Type B pancreatic cell (in vitro differentiated cells): Measurements from ENCODE around the gene RAB11A. TPM values are rescaled to one million over a fixed set of nuclear protein-coding genes. Genes with fewer than 3 reads are reported as not detected.

Source experiments
- DNase-seq: peaks from one replicate; pipeline ENCODE4 v3.0.0; 2021; ENCODE audit warnings: mixed read lengths; ENCODE audit not compliant: unreplicated experiment; ENCODE audit errors: extremely low spot score
- H3K27ac Mint-ChIP-seq: 2 replicates; pipeline ENCODE4 v1.8.0; 2021; ENCODE audit warnings: mild to moderate bottlenecking, mixed read lengths
- H3K27me3 Mint-ChIP-seq: 2 replicates; pipeline ENCODE4 v1.8.0; 2021; ENCODE audit warnings: mixed read lengths
- H3K36me3 Mint-ChIP-seq: 2 replicates; pipeline ENCODE4 v1.8.0; 2021; ENCODE audit warnings: mixed read lengths
- H3K4me1 Mint-ChIP-seq: one replicate; pipeline ENCODE4 v1.8.0; 2021; ENCODE audit warnings: mixed read lengths; ENCODE audit not compliant: unreplicated experiment
- H3K4me3 Mint-ChIP-seq: 2 replicates; pipeline ENCODE4 v1.8.0; 2021; ENCODE audit warnings: mild to moderate bottlenecking, mixed read lengths
- H3K9me3 Mint-ChIP-seq: 2 replicates; pipeline ENCODE4 v1.8.0; 2021; ENCODE audit warnings: mixed read lengths
- total RNA-seq: library from RNA; stranded (reverse); gene quantifications from 2 replicates; pipeline ENCODE4 v1.2.1, GENCODE V29; 2021; ENCODE audit warnings: low replicate concordance
- TF ChIP-seq, protein P1 (sequence below): fragments of 200-600 bp; sonication (generic); conservative IDR thresholded peaks from 2 replicates; pipeline ENCODE4 v1.5.0; 2021; ENCODE audit warnings: antibody characterized with exemption, mild to moderate bottlenecking

RAB11A gene
- total RNA-seq, 1 donor from 2014 or later, result 266 TPM

DNA sequence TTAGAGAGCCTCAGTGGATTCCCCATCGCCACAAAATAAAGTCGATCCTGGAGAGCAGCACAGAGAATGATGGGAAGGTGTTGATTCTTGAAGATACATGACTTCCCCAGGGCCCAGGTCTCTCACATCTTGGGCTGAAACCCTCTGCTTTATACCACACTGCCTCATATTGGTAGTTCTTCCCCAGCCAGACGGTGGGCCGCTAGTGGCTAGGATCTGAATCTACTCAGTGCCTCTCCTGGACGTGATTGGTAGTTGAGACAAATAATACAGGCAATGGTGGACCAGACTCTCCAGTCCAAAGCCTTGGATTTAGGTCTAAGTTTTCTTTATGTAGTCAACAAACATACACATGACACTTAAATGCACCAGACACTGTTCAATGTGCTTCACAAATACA is 49.7 kb downstream of the RAB11A start:
- Mint-ChIP-seq H3K4me3 (no peak overlapping the region), H3K4me1 (peaks cover 22% of the 10 kb centered on the region)

DNA sequence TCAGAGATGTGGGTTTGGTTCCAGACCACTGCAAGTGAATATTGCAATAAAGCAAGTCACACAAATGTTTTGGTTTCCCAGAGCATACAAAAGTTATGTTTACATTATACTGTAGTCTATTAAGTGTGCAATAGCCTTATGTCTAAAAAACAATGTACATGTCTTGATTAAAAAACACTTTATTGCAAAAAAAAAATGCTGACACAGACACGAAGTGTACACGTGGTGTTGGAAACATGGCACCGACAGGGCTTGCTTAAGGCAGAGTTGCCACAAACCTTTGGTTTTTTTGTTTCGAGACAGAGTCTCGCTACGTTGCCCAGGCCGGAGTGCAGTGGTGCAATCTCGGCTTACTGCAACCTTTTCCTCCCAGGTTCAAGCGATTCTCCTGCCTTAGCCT is 50.1 kb downstream of the RAB11A start:
- DNase-seq, result no peak
- H3K9me3 Mint-ChIP-seq, result no peaks in the 10 kb centered on the region
- no peak overlapping the region for H3K4me3 Mint-ChIP-seq
- H3K4me1 Mint-ChIP-seq, result peaks cover 22% of the 10 kb centered on the region
- H3K36me3 Mint-ChIP-seq, result peaks cover 10% of the 10 kb centered on the region
- H3K27me3 Mint-ChIP-seq, result no peaks in the 10 kb centered on the region
- TF ChIP-seq, protein P1, sequence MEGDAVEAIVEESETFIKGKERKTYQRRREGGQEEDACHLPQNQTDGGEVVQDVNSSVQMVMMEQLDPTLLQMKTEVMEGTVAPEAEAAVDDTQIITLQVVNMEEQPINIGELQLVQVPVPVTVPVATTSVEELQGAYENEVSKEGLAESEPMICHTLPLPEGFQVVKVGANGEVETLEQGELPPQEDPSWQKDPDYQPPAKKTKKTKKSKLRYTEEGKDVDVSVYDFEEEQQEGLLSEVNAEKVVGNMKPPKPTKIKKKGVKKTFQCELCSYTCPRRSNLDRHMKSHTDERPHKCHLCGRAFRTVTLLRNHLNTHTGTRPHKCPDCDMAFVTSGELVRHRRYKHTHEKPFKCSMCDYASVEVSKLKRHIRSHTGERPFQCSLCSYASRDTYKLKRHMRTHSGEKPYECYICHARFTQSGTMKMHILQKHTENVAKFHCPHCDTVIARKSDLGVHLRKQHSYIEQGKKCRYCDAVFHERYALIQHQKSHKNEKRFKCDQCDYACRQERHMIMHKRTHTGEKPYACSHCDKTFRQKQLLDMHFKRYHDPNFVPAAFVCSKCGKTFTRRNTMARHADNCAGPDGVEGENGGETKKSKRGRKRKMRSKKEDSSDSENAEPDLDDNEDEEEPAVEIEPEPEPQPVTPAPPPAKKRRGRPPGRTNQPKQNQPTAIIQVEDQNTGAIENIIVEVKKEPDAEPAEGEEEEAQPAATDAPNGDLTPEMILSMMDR, result no peak
- H3K27ac Mint-ChIP-seq, result no peak overlapping the region

More for the DNA sequence above, 49.7 kb downstream of the RAB11A start:
- H3K27ac Mint-ChIP-seq, result no peak overlapping the region
- no peaks in the 10 kb centered on the region for H3K9me3 Mint-ChIP-seq
- TF ChIP-seq, protein P1, result no peak
- H3K36me3 Mint-ChIP-seq, result peaks cover 10% of the 10 kb centered on the region
- no peaks in the 10 kb centered on the region for H3K27me3 Mint-ChIP-seq
- DNase-seq, result no peak

DNA sequence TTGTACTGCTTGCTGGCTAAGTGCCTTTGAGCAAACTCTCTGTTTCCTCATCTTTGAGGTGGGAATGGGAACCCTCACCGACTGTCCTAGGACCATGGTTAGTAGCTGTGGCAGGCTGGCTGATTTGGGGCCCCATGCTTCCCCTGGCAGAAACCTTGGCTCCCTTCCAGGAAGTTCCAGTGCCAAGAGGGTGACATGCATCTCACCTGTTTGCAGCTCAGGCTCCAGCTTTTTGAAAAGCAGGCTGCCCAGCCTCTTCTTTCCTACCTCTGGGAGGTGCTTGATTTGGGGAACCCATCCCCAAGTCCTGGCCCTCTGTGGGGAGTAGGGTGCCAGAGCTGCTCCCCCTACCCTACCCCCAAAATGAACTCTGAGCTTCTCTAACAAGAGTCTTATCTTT is 50.8 kb downstream of the RAB11A start:
- Mint-ChIP-seq H3K36me3 (peaks cover 10% of the 10 kb centered on the region), H3K4me3 (no peak overlapping the region), H3K27ac (no peak overlapping the region), H3K9me3 (no peaks in the 10 kb centered on the region), H3K4me1 (peaks cover 22% of the 10 kb centered on the region), H3K27me3 (no peaks in the 10 kb centered on the region)
- DNase-seq, result no peak
- TF ChIP-seq, protein P1, result no peak

DNA sequence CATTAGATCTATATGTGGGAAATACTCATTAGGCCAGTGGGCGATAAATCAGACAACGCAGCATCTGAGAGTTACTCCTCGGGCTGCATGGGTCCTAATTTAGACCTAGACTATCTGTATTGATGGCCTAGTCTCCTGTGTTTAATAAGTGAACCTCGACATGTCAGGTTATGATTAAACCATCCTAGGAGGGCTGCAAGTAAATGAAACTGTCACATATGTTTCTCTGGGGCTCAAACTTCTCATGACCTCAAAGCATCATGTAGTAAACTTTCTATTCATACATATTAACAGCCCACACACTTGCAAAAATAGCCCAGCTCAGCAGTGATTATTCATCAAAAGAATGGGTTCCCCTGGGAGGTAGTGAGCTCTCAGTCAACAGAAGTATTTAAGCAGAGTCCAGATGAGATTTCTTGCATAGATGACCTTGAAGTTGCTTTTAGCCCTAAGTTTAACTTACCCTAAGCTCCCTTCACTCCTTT is 51.6 kb downstream of the RAB11A start:
- DNase-seq, result no peak
- no peaks in the 10 kb centered on the region for H3K9me3 Mint-ChIP-seq
- H3K27ac Mint-ChIP-seq, result no peak overlapping the region
- H3K4me1 Mint-ChIP-seq, result peaks cover 22% of the 10 kb centered on the region
- TF ChIP-seq, protein P1, result no peak
- H3K36me3 Mint-ChIP-seq, result peaks cover 10% of the 10 kb centered on the region
- no peaks in the 10 kb centered on the region for H3K27me3 Mint-ChIP-seq
- H3K4me3 Mint-ChIP-seq, result no peak overlapping the region

DNA sequence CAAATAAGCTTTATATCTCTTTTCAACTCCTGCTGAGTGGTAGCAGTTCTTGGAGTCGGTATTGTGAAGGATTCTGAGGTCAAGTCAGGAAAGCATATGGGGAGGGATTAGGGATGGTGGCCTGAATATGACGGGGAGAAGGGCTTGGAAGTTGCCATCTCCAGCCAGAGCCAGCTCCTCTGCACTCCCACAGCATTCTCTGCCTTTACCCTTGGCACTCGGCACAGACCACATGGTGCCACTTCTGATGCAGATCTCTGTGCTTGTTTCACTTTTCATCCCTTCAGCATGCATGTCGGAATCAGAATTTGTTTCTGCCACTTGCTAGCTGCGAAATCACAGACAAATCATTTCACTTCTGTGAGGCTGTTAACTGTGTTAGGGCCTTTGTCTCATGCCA is 52.5 kb downstream of the RAB11A start:
- no peak for DNase-seq
- Mint-ChIP-seq H3K9me3 (no peaks in the 10 kb centered on the region), H3K27ac (no peak overlapping the region), H3K36me3 (peaks cover 10% of the 10 kb centered on the region), H3K27me3 (no peaks in the 10 kb centered on the region), H3K4me1 (peaks cover 16% of the 10 kb centered on the region), H3K4me3 (no peak overlapping the region)
- TF ChIP-seq, protein P1, result no peak

DNA sequence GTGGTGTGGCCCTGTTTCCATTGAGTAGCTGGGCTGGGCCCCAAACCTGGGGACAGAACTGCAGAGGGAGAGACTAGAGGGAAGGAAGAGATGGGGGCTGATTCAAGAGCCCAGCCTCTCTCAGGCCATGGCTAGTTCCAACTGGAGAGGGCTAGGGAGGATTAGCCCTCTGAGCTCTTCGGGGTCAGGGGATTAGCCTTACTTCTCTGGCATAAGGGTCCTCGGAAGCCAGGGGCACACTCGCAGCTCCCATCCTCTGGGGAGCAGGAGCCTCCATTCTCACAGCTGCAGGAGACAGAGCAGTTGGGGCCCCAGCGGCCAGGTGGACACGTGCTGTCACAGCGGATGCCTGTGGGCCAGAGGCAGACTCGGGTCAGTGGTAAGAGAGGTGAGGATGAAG is 53.3 kb downstream of the RAB11A start:
- H3K27me3 Mint-ChIP-seq, result no peaks in the 10 kb centered on the region
- no peak overlapping the region for H3K4me3 Mint-ChIP-seq
- no peaks in the 10 kb centered on the region for H3K9me3 Mint-ChIP-seq
- no peak overlapping the region for H3K27ac Mint-ChIP-seq
- peaks cover 11% of the 10 kb centered on the region for H3K4me1 Mint-ChIP-seq
- H3K36me3 Mint-ChIP-seq, result peaks cover 7% of the 10 kb centered on the region
- TF ChIP-seq, protein P1, result no peak
- no peak for DNase-seq
